Hepatocyte (in vitro differentiated cells): ENCODE data around the gene OR51G2.

Experiments used
- CTCF ChIP-seq: fragments of 200-600 bp; sonication (generic); IDR thresholded peaks from 2 replicates; pipeline ENCODE4 v1.5.1; 2016; ENCODE audit warnings: antibody characterized with exemption, mild to moderate bottlenecking; ENCODE audit not compliant: poor library complexity
- EZH2phosphoT487 ChIP-seq: fragments of 200-600 bp; sonication (generic); IDR thresholded peaks from one replicate; pipeline ENCODE4 v1.6.1; 2018; ENCODE audit warnings: antibody characterized with exemption, mild to moderate bottlenecking, low read depth, moderate library complexity; ENCODE audit not compliant: unreplicated experiment, severe bottlenecking

GRCh38 chr11:4916581-4916980, 2.6 kb downstream of the OR51G2 start:
- TF ChIP-seq EZH2phosphoT487 (no peak), CTCF (no peak)
